Neural cell (in vitro differentiated cells): Measurements from ENCODE around the gene PITPNB. TPM values are rescaled to one million over a fixed set of nuclear protein-coding genes. Genes with fewer than 3 reads are reported as not detected.

Experiments used
- H2AFZ ChIP-seq: fragments of 200-600, 300-800 bp; sonication (generic), shearing (Covaris generic); 2 replicates; pipeline ENCODE4 v1.6.0; 2014; ENCODE audit warnings: low read depth, mild to moderate bottlenecking, antibody characterized with exemption, low read length, moderate library complexity
- H3F3A ChIP-seq: fragments of 200-600 bp; shearing (Covaris generic); 2 replicates; pipeline ENCODE4 v1.6.1; 2016; ENCODE audit warnings: mild to moderate bottlenecking, moderate library complexity, mixed read lengths, antibody characterized with exemption, low read length; ENCODE audit not compliant: insufficient read depth, poor library complexity, severe bottlenecking
- H3K27ac ChIP-seq: fragments of 200-600, 300-800 bp; sonication (generic), shearing (Covaris generic); 2 replicates; pipeline ENCODE4 v1.5.1; 2014; ENCODE audit warnings: mild to moderate bottlenecking, low read length, moderate library complexity
- H3K27me3 ChIP-seq: fragments of 300-800, 200-600 bp; sonication (generic), shearing (Covaris generic); 2 replicates; pipeline ENCODE4 v1.6.0; 2014; ENCODE audit warnings: mild to moderate bottlenecking, low read depth, low read length, moderate library complexity; ENCODE audit not compliant: insufficient read depth
- H3K36me3 ChIP-seq: fragments of 300-800, 200-600 bp; sonication (generic), shearing (Covaris generic); 2 replicates; pipeline ENCODE4 v1.5.1; 2014; ENCODE audit warnings: mild to moderate bottlenecking, antibody characterized with exemption, low read length, moderate library complexity; ENCODE audit not compliant: insufficient read depth
- H3K4me2 ChIP-seq: fragments of 300-800, 200-600 bp; sonication (generic), shearing (Covaris generic); 2 replicates; pipeline ENCODE4 v1.6.0; 2014; ENCODE audit warnings: mild to moderate bottlenecking, low read length
- H3K4me3 ChIP-seq: fragments of 300-800, 200-600 bp; sonication (generic), shearing (Covaris generic); 2 replicates; pipeline ENCODE4 v1.5.1; 2014; ENCODE audit warnings: mild to moderate bottlenecking, low read length, moderate library complexity
- H3K79me2 ChIP-seq: fragments of 200-600 bp; shearing (Covaris generic); replicated peaks from 2 replicates; pipeline ENCODE4 v1.6.0; 2014; ENCODE audit warnings: mild to moderate bottlenecking, low read length, moderate library complexity; ENCODE audit not compliant: insufficient read depth
- H3K9ac ChIP-seq: fragments of 300-800, 200-600 bp; sonication (generic), shearing (Covaris generic); 2 replicates; pipeline ENCODE4 v1.6.1; 2016; ENCODE audit warnings: mild to moderate bottlenecking, low read length, mixed read lengths
- H3K9me2 ChIP-seq: fragments of 200-600 bp; shearing (Covaris generic); 2 replicates; pipeline ENCODE4 v1.6.1; 2016; ENCODE audit warnings: mild to moderate bottlenecking, low read length, mixed read lengths; ENCODE audit not compliant: insufficient read depth
- H3K9me3 ChIP-seq: fragments of 200-600, 300-800 bp; sonication (generic), shearing (Covaris generic); 2 replicates; pipeline ENCODE4 v1.6.1; 2016; ENCODE audit warnings: mild to moderate bottlenecking, mixed run types, low read length, moderate library complexity, mixed read lengths
- H4K20me1 ChIP-seq: fragments of 200-600 bp; shearing (Covaris generic); 2 replicates; pipeline ENCODE4 v1.6.1; 2016; ENCODE audit warnings: mild to moderate bottlenecking, mixed run types; ENCODE audit not compliant: insufficient read depth
- CTCF ChIP-seq: fragments of 450-650 bp; IDR thresholded peaks from 2 replicates; pipeline ENCODE4 v1.5.1; 2014; ENCODE audit warnings: antibody characterized with exemption, mild to moderate bottlenecking, moderate library complexity; ENCODE audit not compliant: poor library complexity, severe bottlenecking
- EP300 ChIP-seq: fragments of 450-650 bp; conservative IDR thresholded peaks from 2 replicates; pipeline ENCODE4 v1.6.1; 2014; ENCODE audit warnings: antibody characterized with exemption, mild to moderate bottlenecking, moderate library complexity; ENCODE audit not compliant: poor library complexity, severe bottlenecking
- EZH2 ChIP-seq: fragments of 200-600, 300-800 bp; shearing (Covaris generic), sonication (generic); IDR thresholded peaks from 2 replicates; pipeline ENCODE4 v1.6.1; 2014; ENCODE audit warnings: antibody characterized with exemption, low read length, borderline replicate concordance, mild to moderate bottlenecking; ENCODE audit not compliant: insufficient read depth, poor library complexity, severe bottlenecking
- MXI1 ChIP-seq: fragments of 450-650 bp; conservative IDR thresholded peaks from 2 replicates; pipeline ENCODE4 v1.6.1; 2014; ENCODE audit warnings: antibody characterized with exemption, mild to moderate bottlenecking; ENCODE audit not compliant: poor library complexity, severe bottlenecking
- POLR2AphosphoS5 ChIP-seq: IDR thresholded peaks from 2 replicates; pipeline ENCODE4 v1.6.1; 2012
- RAD21 ChIP-seq: fragments of 450-650 bp; conservative IDR thresholded peaks from 2 replicates; pipeline ENCODE4 v1.6.1; 2014; ENCODE audit warnings: antibody characterized with exemption, mild to moderate bottlenecking, moderate library complexity
- SMC3 ChIP-seq: fragments of 450-650 bp; conservative IDR thresholded peaks from 2 replicates; pipeline ENCODE4 v1.6.1; 2014; ENCODE audit warnings: antibody characterized with exemption, mild to moderate bottlenecking, moderate library complexity; ENCODE audit not compliant: poor library complexity
- TAF1 ChIP-seq: IDR thresholded peaks from 2 replicates; pipeline ENCODE4 v1.6.1; 2012; ENCODE audit warnings: low read depth
- polyA plus RNA-seq: library from polyadenylated mRNA; depleted of rRNA; stranded (reverse); fragments of >200 nt; gene quantifications from 2 replicates; pipeline ENCODE4 v1.2.3, GENCODE V29; 2014
- TF ChIP-seq, protein P1 (sequence below): IDR thresholded peaks from 2 replicates; pipeline ENCODE4 v1.6.1; 2012; ENCODE audit warnings: borderline replicate concordance

The PITPNB gene
- polyA plus RNA-seq, 1 donor from 2014 or later = 44.8 TPM

- Histone ChIP-seq H3K79me2 (no peaks in the 10 kb centered on the region), H3K9me2 (no peaks in the 10 kb centered on the region), H3K27ac (no peak overlapping the region), H2AFZ (no peak overlapping the region), H4K20me1 (no peaks in the 10 kb centered on the region), H3K27me3 (no peaks in the 10 kb centered on the region), H3K4me2 (no peak overlapping the region), H3K36me3 (no peaks in the 10 kb centered on the region), H3K9ac (no peak overlapping the region), H3F3A (no peaks in the 10 kb centered on the region), H3K4me3 (no peak overlapping the region), H3K9me3 (no peaks in the 10 kb centered on the region)
- TF ChIP-seq RAD21 (no peak), CTCF (no peak), EP300 (no peak), SMC3 (no peak), TAF1 (no peak)
- TF ChIP-seq, protein P1, sequence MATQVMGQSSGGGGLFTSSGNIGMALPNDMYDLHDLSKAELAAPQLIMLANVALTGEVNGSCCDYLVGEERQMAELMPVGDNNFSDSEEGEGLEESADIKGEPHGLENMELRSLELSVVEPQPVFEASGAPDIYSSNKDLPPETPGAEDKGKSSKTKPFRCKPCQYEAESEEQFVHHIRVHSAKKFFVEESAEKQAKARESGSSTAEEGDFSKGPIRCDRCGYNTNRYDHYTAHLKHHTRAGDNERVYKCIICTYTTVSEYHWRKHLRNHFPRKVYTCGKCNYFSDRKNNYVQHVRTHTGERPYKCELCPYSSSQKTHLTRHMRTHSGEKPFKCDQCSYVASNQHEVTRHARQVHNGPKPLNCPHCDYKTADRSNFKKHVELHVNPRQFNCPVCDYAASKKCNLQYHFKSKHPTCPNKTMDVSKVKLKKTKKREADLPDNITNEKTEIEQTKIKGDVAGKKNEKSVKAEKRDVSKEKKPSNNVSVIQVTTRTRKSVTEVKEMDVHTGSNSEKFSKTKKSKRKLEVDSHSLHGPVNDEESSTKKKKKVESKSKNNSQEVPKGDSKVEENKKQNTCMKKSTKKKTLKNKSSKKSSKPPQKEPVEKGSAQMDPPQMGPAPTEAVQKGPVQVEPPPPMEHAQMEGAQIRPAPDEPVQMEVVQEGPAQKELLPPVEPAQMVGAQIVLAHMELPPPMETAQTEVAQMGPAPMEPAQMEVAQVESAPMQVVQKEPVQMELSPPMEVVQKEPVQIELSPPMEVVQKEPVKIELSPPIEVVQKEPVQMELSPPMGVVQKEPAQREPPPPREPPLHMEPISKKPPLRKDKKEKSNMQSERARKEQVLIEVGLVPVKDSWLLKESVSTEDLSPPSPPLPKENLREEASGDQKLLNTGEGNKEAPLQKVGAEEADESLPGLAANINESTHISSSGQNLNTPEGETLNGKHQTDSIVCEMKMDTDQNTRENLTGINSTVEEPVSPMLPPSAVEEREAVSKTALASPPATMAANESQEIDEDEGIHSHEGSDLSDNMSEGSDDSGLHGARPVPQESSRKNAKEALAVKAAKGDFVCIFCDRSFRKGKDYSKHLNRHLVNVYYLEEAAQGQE = no peak
These were observed 50.9 kb downstream of the PITPNB start for GRCh38 chr22:27867953-27868731.

DNA sequence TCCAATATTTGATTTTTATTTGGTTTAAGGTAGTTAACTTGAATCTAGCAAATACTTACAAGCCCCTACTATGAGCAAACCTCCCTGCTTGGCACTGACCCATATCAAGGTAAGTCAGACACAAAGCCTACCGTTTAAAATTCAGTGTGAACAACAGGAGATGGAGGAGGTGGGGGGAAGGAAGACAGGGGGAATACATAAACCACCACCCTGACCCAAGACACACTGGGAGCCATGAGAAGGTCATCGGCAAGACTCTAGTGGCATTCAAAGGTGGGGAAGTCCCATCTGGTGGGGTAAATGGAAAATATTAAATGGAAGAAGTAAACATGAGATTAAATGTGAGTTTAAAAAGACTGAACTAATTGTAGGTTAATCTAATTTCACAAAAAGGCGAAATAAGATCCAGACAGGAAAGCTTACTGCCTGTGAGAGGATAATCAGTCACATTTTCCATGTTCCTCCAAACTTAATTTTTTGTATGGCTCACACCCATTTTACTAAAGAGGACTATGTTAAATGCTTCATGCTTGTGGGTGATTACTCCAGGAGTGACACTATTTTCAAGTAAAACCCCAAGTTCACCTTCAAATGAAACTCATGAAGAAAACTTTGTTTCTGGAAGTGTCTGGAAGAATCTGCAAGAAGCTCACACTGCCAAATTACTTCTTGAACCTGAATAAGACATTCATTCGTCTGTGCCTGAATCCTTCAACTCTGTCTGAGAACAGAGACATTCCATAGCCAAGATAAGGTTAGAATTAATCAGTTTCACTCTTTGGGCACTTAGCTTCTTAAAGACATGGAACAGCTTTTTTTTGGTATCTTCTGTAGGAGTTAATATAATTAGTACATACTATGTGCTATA is 51.7 kb downstream of the PITPNB start:
- no peak overlapping the region for H3K9ac ChIP-seq
- H3K27me3 ChIP-seq = no peaks in the 10 kb centered on the region
- no peak overlapping the region for H3K4me2 ChIP-seq
- H3F3A ChIP-seq = no peaks in the 10 kb centered on the region
- H3K9me3 ChIP-seq = no peaks in the 10 kb centered on the region
- no peak for TF ChIP-seq MXI1
- TF ChIP-seq SMC3 = no peak
- no peak for TF ChIP-seq CTCF
- no peak for TF ChIP-seq EP300
- no peak for TF ChIP-seq TAF1
- TF ChIP-seq POLR2AphosphoS5 = no peak
- TF ChIP-seq, protein P1 = no peak
- no peak for TF ChIP-seq RAD21
- TF ChIP-seq EZH2 = no peak
- H3K4me3 ChIP-seq = no peak overlapping the region
- H3K79me2 ChIP-seq = no peaks in the 10 kb centered on the region
- no peaks in the 10 kb centered on the region for H4K20me1 ChIP-seq
- H3K36me3 ChIP-seq = no peaks in the 10 kb centered on the region
- H2AFZ ChIP-seq = no peak overlapping the region
- no peaks in the 10 kb centered on the region for H3K9me2 ChIP-seq
- no peak overlapping the region for H3K27ac ChIP-seq
